TTC549 (cell line): ENCODE data around the gene PTPRK.

ENCODE experiments used
- FAIRE-seq: peaks from 2 replicates; lab custom pipeline; 2012; peaks lifted over from hg19 to GRCh38; lab: Jason Lieb, UNC

Gene PTPRK

DNA sequence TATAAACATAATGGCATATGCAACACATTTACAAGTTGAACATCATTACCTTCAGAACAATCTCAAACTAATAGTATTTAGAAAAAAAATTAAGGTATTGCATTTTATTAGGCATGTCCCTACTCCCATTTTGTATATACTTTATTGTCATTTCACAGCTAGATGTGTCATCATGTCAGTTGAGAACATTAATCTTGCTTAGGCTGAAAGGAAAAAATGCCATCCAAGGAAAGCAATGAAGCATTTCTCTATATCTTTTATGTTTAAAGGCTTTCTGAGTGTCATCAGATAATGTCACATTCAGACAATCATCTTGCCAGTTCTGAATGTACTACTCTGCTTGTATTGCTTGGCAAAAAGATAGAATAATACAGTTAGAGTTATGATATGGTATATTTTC, 390.7 kb downstream of the PTPRK start:
- no peak for FAIRE-seq

DNA sequence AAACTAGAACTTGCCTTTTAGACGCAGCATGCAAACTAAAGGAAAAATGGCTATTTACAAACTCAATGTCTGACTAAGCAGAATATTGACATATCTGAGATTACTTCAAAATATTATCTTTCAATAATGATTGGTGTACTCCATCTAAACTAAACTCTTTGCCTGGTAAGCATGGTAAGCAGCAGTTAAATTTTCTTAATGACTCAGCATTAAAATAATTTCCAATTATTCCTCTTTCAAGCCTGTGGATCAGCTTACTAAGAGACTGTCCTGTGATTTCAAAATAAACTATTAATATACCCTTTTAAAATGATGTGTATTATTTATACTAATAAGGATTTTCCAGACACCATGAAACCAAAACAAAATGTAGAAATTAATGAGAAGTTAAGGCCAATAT, 392.7 kb downstream of the PTPRK start:
- no peak for FAIRE-seq

DNA sequence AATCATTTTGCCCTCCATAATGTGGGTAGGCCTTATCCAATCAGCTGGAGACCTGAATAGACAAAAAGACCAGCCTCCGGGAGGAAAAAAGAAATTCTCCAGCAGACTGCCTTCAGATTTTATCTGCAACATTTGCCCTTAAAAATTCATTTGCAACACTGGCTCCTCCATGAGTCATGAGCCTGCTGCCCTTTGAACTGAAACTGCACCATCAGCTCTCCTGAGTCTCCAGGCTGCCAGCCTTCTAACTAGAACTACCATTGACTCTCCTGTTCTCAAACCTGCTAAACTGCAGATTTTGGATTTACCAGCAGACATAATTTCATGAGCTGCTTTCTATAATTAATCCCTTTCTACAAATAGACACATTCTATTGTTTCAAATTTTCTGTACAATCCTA, 395.7 kb downstream of the PTPRK start:
- no peak for FAIRE-seq

DNA sequence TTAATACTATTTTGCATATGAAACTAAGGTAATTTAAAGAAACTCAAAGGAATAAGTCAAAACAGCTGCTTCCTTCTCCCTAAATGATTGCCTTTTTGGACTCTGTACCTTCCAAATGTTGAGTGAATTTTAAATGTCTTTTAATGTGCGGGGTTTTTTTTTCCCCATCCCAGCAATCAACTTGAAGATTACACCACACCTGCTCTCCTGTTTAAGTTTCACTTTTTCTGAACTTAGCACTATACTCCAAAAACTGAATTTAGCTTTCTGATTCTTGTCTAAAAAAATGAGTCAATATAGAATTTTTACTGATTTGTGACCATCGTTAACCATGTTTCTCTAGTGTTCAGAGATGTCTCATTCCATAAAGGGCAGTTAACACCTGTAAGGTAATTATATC, 398.8 kb downstream of the PTPRK start:
- FAIRE-seq, result no peak

DNA sequence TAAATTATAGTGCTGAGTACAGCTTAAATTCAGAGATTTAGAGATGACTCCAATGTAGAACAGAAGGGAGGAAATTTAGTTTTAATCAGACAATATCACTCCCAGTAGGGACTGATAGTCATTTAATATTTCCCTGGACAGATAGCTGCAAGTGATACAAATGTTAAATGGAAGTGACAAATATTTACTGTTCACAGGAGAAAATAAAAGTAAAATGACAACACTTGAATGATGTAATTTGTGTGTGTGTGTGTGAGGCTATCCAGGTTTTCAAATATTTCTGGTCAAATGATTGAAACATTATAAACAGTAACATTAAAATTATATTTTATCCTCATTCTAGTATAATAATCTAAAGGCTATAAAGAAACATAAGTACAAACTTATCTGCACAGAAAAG, 399.2 kb downstream of the PTPRK start:
- no peak for FAIRE-seq

DNA sequence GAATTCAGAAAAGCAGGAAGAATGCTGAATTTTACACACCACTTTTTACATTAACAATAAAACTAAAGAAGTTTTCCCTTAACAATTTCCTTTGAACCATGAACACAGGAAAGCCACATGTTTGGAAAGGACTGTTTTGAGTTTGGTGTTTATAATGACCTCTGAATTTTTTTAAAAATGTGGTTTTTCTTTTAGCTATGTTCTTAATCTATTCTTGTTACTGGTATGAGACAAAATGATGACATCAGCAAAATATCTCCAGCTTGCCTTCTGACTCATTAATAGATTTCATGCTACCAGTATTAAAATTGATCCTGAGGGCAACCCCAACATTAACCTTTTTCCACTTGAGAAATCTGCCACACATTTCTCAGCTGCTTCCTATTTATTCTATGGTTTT, 402.0 kb downstream of the PTPRK start:
- no peak for FAIRE-seq

DNA sequence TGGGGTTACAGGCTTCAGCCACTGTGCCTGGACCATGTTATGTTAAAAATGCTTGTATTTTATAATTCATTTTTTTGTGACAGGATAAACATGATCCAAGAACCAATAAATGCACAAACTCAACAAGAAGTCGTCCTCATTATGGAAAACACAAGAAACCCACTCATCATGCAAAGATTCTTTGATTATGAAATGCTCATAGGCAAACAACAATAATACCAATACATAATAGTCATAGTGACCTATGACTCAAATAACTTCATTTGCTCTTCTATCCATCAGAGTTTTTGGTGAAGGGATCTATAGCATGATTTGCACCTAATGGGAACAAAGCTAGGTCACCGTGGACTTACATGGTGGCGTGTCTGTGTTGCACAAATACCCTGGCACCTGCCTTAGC, 402.5 kb downstream of the PTPRK start:
- FAIRE-seq, result no peak

DNA sequence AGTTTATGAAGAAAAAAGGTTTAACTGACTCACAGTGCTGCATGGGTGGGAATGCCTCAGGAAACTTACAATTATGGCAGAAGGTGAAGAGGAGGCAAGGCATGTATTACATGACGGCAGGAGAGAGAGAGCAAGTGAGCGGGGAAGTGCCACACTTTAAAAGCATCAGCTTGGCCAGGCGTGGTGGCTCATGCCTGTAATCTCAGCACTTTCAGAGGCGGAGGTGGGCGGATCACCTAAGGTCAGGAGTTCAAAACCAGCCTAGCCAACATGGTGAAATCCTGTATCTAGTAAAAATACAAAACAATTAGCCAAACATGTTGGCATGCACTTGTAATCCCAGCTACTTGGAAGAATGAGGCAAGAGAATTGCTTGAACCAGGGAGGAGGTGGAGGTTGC, 406.2 kb downstream of the PTPRK start:
- FAIRE-seq, result no peak

DNA sequence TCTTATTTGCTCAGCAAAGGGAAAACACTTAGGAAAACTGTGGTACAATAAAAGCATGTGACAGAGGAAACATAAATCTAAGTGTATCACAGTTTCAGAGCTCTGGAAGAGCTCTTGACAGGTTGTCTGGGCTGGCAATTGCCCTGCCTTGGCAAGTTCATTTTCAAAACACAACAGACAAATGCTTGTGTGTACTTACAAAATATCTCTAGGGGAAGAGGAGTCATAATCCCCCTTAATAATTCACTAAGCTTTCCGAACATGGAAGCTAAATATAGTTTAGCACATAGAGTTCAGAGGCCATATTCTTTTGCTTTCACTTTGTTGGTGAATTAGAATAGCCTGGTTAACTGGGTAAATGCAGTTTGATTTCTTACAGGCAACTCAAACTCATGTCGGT, 407.9 kb downstream of the PTPRK start:
- no peak for FAIRE-seq

DNA sequence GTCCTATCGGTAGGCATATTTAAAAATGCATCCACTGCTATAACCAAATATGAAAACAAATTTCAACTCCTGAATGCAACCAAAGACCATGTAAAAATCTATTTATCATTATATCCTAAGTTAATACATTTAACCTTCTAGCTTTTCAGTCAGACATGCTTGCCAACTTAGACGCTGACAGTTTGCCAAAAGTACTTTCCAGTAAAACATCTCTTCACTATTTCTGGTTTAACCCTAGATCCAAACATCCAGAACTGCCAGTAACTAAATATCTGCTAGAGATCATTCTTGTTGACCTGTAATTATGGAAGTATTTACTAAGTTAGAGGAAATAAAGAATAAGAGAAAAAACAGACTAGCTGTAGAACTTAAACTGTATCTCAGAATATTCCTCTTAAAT, 409.3 kb downstream of the PTPRK start:
- FAIRE-seq, result no peak

DNA sequence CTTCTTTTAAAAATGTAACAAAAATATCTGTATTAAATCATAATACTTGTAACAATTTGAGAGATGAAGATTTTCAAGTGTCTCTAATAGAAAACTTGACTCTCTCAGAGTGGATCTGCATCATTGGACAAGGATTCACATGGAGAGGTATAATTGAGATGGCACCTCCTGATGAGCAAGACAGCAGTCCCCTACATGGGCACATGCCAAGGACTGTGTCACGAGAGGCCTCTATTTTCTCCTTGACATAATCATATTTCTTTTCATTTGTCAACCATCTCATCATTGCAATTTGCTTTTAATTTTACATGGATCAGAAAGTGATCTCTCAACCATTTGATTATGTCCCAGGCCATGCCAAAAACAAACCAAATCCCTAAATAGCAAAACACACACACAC, 412.7 kb downstream of the PTPRK start:
- no peak for FAIRE-seq

DNA sequence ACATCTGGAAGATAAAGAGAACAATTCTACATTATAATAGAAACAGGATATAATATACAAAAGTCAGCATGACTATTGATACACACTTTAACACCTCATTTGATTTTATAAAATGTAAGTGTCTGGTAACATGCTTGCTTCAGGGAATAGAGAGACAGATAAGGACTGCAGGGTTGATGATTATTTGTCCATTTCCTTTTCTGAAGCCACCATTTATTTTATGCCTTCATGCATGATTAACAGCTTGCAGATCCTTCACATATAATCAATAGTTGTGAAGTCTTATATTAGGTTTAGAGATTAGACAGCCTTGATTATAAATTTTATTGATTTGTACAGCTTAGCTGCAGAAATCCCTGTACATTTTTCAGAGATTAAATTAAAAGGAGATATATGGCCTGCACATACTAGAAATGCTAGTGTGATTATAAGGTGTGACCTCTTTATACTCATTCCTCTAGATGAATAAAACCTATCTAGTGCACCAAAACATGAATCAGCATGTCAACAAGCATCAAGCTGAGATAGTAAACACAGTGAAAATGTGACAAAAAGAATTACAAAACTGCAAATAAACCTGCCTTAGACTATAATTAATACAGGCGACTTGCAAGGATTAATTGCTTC, 420.7 kb downstream of the PTPRK start:
- no peak for FAIRE-seq

DNA sequence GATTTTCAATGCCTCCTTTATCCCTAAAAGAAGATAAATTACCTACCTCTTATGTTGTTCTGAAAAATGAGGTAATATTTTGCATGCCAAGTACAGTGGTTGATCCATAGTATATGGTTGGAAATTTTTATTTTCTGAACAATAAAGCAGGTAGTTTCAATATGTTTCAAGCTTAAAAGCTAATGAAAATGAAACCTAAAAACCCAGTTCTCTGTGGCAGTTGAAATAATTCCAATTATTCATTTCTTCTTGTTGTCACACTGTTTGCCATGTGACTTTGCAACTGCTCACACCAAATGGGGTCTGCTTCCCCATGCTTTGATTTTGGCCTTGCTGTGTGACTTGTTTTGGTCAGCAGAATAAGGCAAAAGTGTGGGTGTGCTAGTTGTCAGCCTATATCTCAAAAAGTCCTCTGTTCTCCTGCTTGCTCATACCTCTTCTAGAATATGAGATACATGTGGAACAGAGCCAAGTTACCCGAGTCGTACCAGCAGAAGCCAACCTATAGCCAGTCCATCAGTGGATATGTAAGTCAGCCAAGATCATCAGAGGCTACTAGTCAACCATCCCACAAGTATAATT, 422.3 kb downstream of the PTPRK start:
- no peak for FAIRE-seq

DNA sequence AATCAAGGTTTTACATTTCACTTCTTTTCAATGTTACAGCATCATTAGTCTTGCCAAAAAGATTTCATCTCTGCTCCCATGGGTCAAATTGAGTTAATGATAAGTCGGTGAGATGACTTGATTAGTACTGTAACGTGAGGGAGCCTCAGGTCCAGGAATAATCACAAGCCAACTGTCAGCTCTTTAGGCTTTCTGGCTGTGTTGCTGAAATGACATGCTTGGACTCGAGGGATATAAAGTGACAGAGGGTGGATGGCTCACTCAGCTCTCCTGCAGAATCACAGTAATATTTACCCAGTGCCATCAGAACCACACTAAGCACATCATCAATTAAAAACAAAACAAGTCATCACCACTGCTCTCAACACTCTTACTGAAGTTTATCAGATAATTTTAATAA, 423.4 kb downstream of the PTPRK start:
- FAIRE-seq, result no peak

DNA sequence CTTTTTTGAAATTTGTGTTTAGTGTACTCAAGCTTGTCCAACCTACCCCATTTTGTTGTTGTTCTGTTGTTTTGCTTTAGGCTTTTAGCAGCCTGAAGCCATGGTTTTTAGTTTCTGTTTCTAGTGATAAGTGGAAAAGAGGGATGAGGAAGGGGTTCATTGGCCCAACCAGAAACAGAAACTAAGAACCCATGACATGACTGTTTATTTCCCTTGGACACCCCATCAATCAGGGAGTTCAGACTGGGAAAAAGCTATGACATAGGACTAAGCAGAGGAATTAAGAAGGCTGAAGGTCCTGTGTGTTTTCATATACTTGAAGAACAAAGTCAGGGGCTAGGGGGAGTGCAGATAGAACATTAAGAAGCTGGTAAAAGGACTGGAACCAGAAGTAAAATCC, 425.0 kb downstream of the PTPRK start:
- no peak for FAIRE-seq

DNA sequence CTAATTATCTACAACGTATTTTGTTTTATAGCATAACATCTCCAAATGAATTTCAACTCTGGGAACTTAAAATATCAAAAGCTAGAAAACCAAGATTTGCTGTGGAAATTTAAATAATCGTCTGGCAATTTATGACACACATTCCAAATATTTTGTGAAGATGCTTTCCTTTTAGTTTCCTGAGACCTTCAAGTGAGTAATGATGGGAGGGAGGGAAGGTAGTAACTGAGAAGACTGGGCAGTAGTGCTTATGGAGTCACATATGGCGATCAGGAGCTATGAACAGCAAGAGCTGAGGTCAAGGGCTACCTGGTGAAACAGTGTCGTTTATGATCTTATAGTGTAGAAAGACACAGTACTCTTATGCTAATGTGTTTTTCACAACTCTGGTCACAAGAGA, 441.4 kb downstream of the PTPRK start:
- FAIRE-seq, result no peak

DNA sequence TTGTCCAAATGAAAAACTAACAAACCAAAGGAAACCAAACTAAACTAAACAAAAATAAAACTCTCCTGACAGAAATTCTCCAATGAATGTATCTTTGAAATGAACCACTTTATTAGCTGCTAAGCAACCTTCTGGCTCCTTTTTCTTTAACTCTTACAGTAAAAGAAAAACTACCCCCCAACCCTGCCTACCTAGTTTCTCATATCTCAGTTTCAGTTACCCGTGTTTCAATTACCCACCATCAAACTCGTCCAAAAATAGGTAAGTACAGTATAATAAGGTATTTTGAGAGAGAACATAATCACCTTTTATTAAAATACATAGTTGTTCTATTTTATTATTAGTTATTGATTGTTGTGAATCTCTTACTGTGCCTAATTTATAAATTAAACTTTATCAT, 442.1 kb downstream of the PTPRK start:
- no peak for FAIRE-seq

DNA sequence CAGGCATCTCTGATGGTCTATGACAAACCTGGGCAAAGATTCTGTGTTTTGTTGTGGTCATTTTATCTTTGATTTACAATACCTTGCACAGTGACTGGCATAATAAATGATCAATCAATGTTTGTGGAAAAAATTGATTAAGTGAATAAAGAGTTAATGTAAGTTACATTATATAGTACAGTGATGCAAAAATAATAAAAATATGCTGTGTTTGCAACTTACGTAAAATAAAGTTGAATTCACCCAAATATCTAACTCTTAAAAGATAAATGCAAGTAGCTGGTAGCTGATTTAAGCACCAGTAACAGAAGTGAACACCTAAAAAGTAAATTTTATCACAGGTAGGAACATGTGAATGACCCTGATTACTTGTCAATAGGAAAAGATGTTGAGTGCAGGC, 443.6 kb downstream of the PTPRK start:
- FAIRE-seq, result no peak

DNA sequence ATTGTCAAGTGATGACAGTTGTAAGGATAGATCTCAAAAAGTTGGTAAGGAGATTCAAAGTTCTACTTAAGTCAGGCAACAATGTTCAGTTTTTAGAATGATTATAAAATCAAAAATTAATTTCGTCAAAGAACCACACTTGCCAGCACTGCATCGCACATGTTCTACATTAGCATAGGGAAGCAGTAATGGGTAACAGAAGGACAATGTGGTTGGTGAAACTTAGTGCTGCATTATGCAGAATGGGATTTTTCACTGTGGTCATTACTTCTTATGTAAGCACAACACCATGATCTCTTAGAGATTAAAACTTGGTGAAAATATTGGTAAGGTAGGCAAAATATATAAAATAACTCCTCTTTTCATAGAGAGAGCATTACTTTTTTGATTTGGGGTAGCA, 445.8 kb downstream of the PTPRK start:
- no peak for FAIRE-seq

DNA sequence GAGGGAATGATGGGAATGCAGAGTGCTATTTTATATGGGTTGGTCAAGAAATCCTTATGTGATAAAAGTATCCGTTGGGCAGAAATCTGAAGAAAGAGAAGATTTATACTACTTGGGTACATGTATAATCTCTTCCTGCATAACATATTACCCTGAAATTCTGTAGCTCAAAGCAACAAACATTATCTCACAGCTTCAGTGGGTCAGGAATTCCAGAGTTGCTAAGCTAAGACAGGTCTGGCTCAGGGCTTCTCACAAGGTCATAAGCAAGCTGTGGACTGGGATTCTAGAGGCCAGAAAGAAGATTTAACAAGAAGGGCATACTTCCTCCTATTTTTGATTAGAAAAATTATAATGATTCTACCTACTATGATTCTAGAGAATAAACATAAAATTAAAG, 447.0 kb downstream of the PTPRK start:
- no peak for FAIRE-seq

DNA sequence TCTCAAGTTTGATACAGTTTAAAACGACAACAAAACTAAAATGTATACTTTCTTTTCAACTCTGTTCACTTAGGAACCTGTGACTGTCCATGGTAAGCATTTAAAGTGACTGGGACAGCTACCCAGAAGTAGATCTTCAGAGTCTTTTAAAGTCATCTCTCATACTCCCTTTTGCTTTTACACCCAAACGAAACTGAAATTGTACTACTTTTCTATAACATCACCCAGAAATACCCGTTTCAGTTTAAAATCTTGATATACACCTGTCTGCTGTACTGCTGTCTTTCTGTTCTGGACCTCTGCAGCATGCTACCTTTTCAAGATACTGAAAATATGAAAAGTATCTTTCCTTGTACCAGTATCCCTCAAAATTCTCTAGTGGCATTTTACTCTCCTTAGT, 449.2 kb downstream of the PTPRK start:
- FAIRE-seq, result no peak

DNA sequence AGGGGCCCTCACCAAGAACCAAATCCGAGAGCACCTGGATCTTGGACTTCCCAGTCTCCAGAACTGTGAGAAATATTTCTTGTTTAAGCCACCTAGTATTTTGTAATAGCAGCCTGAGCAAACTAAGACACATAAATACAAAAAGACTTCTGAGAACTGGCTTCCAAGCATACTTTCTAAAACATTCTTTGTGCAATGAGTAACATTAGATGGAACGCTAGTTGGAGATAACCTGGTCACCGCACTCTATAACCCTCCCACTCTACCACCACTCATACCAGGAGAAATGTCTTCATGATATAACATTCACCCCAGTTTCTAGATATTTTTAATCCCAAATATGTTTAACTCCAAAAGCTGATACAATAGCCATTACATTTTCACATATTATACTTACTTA, 450.0 kb downstream of the PTPRK start:
- FAIRE-seq, result no peak

DNA sequence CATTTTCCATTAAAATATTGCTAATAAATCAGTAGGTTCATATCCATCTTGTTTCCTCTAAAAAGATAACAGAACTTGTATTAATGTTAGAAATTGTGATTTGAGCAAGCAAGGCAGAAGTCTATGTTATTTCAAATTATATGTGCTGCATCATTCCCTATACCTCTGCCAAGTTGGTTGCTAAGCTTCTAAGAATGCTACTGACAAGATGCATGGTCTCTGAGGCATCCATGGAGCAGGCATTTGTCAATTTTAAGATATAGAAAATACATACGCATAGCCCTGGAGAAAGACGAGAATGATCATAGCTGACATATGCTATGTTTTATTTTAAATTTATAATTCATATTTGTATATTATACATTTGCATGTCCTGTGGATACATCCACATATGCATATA, 451.2 kb downstream of the PTPRK start:
- FAIRE-seq, result no peak

DNA sequence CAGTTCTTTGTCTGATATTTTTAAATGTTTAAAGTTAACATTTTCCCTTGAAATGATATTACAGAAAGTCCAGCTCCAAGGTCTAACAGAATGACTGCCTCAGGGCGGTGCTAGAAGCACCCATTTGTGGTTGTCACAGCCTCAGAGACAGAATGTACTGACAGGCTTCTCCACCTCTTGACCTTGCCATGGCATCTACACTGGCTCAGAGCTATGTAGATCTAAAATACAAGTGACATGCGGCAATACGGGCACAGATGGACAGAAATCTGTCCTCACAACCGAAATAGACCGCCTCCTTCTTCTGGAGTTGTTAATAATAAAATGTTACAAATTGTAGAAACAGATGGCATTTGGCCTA, 452.3 kb downstream of the PTPRK start:
- FAIRE-seq, result no peak
